OCI-LY7 (cell line): Measurements from ENCODE around the gene TRIM15. TPM values are rescaled to one million over a fixed set of nuclear protein-coding genes. Genes with fewer than 3 reads are reported as not detected.

ENCODE experiments used
- BruUV-seq: library from RNA; stranded (reverse); fragments of 400-500 nt; replicated peaks from 2 replicates; lab custom pipeline; 2021; lab: Mats Ljungman, UMichigan
- CTCF ChIA-PET: fragments of 300-600 bp; sonication (Branson Sonifier 250); formaldehyde crosslinking; loops from one replicate; lab custom pipeline; 2022; ENCODE audit warnings: antibody characterized with exemption; ENCODE audit not compliant: unreplicated experiment; lab: Charles Lee
- POLR2A ChIA-PET: fragments of 300-600 bp; sonication (Branson Sonifier 250); formaldehyde crosslinking; loops from one replicate; lab custom pipeline; 2022; ENCODE audit warnings: antibody characterized with exemption; lab: Charles Lee
- DNase-seq: peaks from one replicate; pipeline ENCODE4 v3.0.0-alpha.2; 2015; ENCODE audit warnings: low spot score
- H2AFZ ChIP-seq: fragments of 200-600 bp; sonication (generic), shearing (Covaris generic); 2 replicates; pipeline ENCODE4 v1.6.1; 2014; ENCODE audit warnings: mild to moderate bottlenecking, antibody characterized with exemption, low read length, moderate library complexity
- H3K27ac ChIP-seq: fragments of 200-600 bp; sonication (generic); 2 replicates; pipeline ENCODE4 v1.5.1; 2014; ENCODE audit warnings: mixed run types, low read depth, mild to moderate bottlenecking, moderate library complexity, low read length, inconsistent platforms; ENCODE audit not compliant: poor library complexity, severe bottlenecking
- H3K36me3 ChIP-seq: fragments of 200-600 bp; sonication (generic); 2 replicates; pipeline ENCODE4 v1.6.1; 2014; ENCODE audit warnings: mild to moderate bottlenecking, antibody characterized with exemption, low read length, moderate library complexity, mixed read lengths; ENCODE audit not compliant: insufficient read depth
- H3K4me1 ChIP-seq: fragments of 200-600 bp; sonication (generic); 2 replicates; pipeline ENCODE4 v1.5.1; 2014; ENCODE audit warnings: mild to moderate bottlenecking, low read length; ENCODE audit not compliant: insufficient read depth, poor library complexity, severe bottlenecking
- H3K4me2 ChIP-seq: fragments of 200-600 bp; sonication (generic); 2 replicates; pipeline ENCODE4 v1.6.1; 2014; ENCODE audit warnings: mild to moderate bottlenecking, low read length
- H3K4me3 ChIP-seq: fragments of 200-600 bp; sonication (generic); 2 replicates; pipeline ENCODE4 v1.5.1; 2014; ENCODE audit warnings: mild to moderate bottlenecking, low read depth, low read length; ENCODE audit not compliant: poor library complexity, severe bottlenecking
- H3K79me2 ChIP-seq: fragments of 200-600 bp; sonication (generic); 2 replicates; pipeline ENCODE4 v1.6.1; 2016; ENCODE audit warnings: low read depth, mild to moderate bottlenecking, low read length, moderate library complexity, mixed read lengths; ENCODE audit not compliant: insufficient read depth
- H3K9me2 ChIP-seq: fragments of 200-600 bp; sonication (generic); 2 replicates; pipeline ENCODE4 v1.6.1; 2016; ENCODE audit warnings: mild to moderate bottlenecking, low read length, mixed read lengths; ENCODE audit not compliant: insufficient read depth
- H3K9me3 ChIP-seq: fragments of 200-600 bp; sonication (generic); 2 replicates; pipeline ENCODE4 v1.6.1; 2014; ENCODE audit warnings: mild to moderate bottlenecking, mixed run types, low read length, mixed read lengths
- H4K20me1 ChIP-seq: fragments of 200-600 bp; sonication (generic); 2 replicates; pipeline ENCODE4 v1.6.1; 2014; ENCODE audit warnings: mild to moderate bottlenecking, antibody characterized with exemption, low read length, moderate library complexity, mixed read lengths; ENCODE audit not compliant: insufficient read depth
- CTCF ChIP-seq: fragments of 200-600 bp; sonication (generic); conservative IDR thresholded peaks from 2 replicates; pipeline ENCODE4 v1.5.1; 2014; ENCODE audit warnings: mild to moderate bottlenecking, antibody characterized with exemption, low read length, moderate library complexity, mixed read lengths
- EZH2phosphoT487 ChIP-seq: fragments of 200-600 bp; sonication (generic); IDR thresholded peaks from 2 replicates; pipeline ENCODE4 v1.6.1; 2018; ENCODE audit warnings: low read depth, borderline replicate concordance, mild to moderate bottlenecking, mixed run types, antibody characterized with exemption, low read length, moderate library complexity, mixed read lengths
- intact Hi-C: fragments of 100-400 bp; cut with micrococcal nuclease; formaldehyde crosslinking; loops from one replicate; pipeline ENCODE4 v1.10.0; 2022; ENCODE audit not compliant: unreplicated experiment
- total RNA-seq, 2 experiments: library from RNA; depleted of rRNA in 1 of 2; stranded (reverse); fragments of >200 nt in 1 of 2; shearing (Covaris generic) in 1 of 2; gene quantifications; 2 replicates each; pipeline ENCODE4 v1.2.3, GENCODE V29; 2014 to 2022

Gene TRIM15
- total RNA-seq, 2 experiments from 2014 or later: not detected

GRCh38 chr6:30156774-30157173 is 6.6 kb upstream of the TRIM15 start:
- BruUV-seq: no TSS peak
- Histone ChIP-seq H3K79me2 (no peaks in the 10 kb centered on the region), H3K4me3 (no peak overlapping the region), H3K4me2 (no peak overlapping the region), H2AFZ (no peak overlapping the region), H3K9me3 (no peaks in the 10 kb centered on the region), H3K36me3 (no peaks in the 10 kb centered on the region), H3K9me2 (no peaks in the 10 kb centered on the region), H4K20me1 (no peaks in the 10 kb centered on the region), H3K27ac (no peak overlapping the region), H3K4me1 (no peaks in the 10 kb centered on the region)
- POLR2A ChIA-PET: interaction anchor here (0.6 kb wide), 1 partner anchor 307 kb away, joined by 3 read pairs; no protein-coding TSS in a partner anchor
- CTCF ChIA-PET: no interaction called here
- intact Hi-C loops: no loop called here
- DNase-seq: no peak
- no peak for TF ChIP-seq EZH2phosphoT487
- TF ChIP-seq CTCF: no peak

GRCh38 chr6:30157581-30157980 is 5.8 kb upstream of the TRIM15 start:
- H3K36me3 ChIP-seq: no peaks in the 10 kb centered on the region
- no peaks in the 10 kb centered on the region for H3K9me3 ChIP-seq
- no peak for TF ChIP-seq EZH2phosphoT487
- TF ChIP-seq CTCF: no peak
- H4K20me1 ChIP-seq: no peaks in the 10 kb centered on the region
- POLR2A ChIA-PET: no interaction called here
- H3K9me2 ChIP-seq: no peaks in the 10 kb centered on the region
- H3K27ac ChIP-seq: no peak overlapping the region
- CTCF ChIA-PET: no interaction called here
- intact Hi-C loops: no loop called here
- no TSS peak for BruUV-seq
- no peak overlapping the region for H3K4me2 ChIP-seq
- no peak overlapping the region for H3K4me3 ChIP-seq
- DNase-seq: no peak
- H3K79me2 ChIP-seq: no peaks in the 10 kb centered on the region
- no peaks in the 10 kb centered on the region for H3K4me1 ChIP-seq
- H2AFZ ChIP-seq: no peak overlapping the region

DNA sequence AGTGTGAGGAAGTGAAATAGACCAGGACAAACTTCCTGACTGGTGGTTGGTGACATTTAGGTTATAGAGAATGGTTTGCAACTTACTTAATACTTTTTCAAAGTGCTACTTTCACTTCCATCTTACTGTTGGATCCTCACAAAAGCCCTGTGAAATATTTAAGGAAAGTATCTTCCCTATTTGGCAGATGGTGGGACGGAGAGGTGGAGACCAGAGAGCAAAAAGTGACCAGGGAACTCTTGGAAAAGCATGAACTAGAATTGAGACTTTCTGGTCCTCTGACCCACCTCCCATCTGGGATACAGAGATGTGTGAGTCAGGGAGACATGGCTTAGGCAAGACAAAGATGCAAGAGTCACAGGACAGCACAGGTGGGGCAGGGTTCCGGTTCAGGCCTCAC is 5.3 kb upstream of the TRIM15 start:
- no peak for TF ChIP-seq CTCF
- Histone ChIP-seq H2AFZ (no peak overlapping the region), H3K79me2 (no peaks in the 10 kb centered on the region), H3K36me3 (no peaks in the 10 kb centered on the region), H3K4me1 (no peaks in the 10 kb centered on the region), H3K4me2 (no peak overlapping the region), H4K20me1 (no peaks in the 10 kb centered on the region), H3K4me3 (no peak overlapping the region), H3K9me2 (no peaks in the 10 kb centered on the region), H3K9me3 (no peaks in the 10 kb centered on the region), H3K27ac (no peak overlapping the region)
- CTCF ChIA-PET: no interaction called here
- intact Hi-C loops: no loop called here
- POLR2A ChIA-PET: no interaction called here
- no TSS peak for BruUV-seq
- no peak for DNase-seq
